HEK293T (cell line): ENCODE data around the gene ARAF.
"Not testable (repeated sequence)": the region's sequence is repeated elsewhere in the genome, so short reads cannot be mapped to it uniquely, and the experiment has no call there.

Experiments
- BHLHE40 ChIP-seq: fragments of 450-650 bp; IDR thresholded peaks from 2 replicates; pipeline ENCODE4 v1.6.1; 2016; ENCODE audit warnings: mild to moderate bottlenecking, moderate library complexity, borderline replicate concordance
- ELF4 ChIP-seq: fragments of 450-650 bp; IDR thresholded peaks from 2 replicates; pipeline ENCODE4 v1.6.1; 2017; ENCODE audit warnings: antibody characterized with exemption
- FOXA1 ChIP-seq: fragments of 450-650 bp; IDR thresholded peaks from 2 replicates; pipeline ENCODE4 v1.6.1; 2016; ENCODE audit warnings: mild to moderate bottlenecking
- FOXK2 ChIP-seq: fragments of 450-650 bp; IDR thresholded peaks from 2 replicates; pipeline ENCODE4 v1.6.1; 2016; ENCODE audit warnings: mild to moderate bottlenecking
- FOXM1 ChIP-seq: fragments of 450-650 bp; IDR thresholded peaks from 2 replicates; pipeline ENCODE4 v1.6.1; 2017; ENCODE audit warnings: mild to moderate bottlenecking, borderline replicate concordance
- NFRKB ChIP-seq: fragments of 450-650 bp; IDR thresholded peaks from 2 replicates; pipeline ENCODE4 v1.6.1; 2016; ENCODE audit warnings: mild to moderate bottlenecking, moderate library complexity
- SP1 ChIP-seq: fragments of 450-650 bp; IDR thresholded peaks from 2 replicates; pipeline ENCODE4 v1.6.1; 2017
- SUZ12 ChIP-seq: fragments of 450-650 bp; IDR thresholded peaks from 2 replicates; pipeline ENCODE4 v1.6.1; 2016; ENCODE audit warnings: mild to moderate bottlenecking
- TARDBP ChIP-seq: fragments of 450-650 bp; IDR thresholded peaks from 2 replicates; pipeline ENCODE4 v1.6.1; 2016
- ZNF384 ChIP-seq: fragments of 450-650 bp; IDR thresholded peaks from 2 replicates; pipeline ENCODE4 v1.6.1; 2016

- not testable (repeated sequence) for TF ChIP-seq FOXK2, ELF4, FOXA1, ZNF384, FOXM1, NFRKB, SP1, BHLHE40, TARDBP, SUZ12
Measured at GRCh38 chrX:47513034-47513965, 47.7 kb upstream of the ARAF start.
